ENCODE results near the gene LNX2.
A peak's percentile ranks its signal among the peaks of the same experiment; 100 is the strongest.

The LNX2 gene

DNA sequence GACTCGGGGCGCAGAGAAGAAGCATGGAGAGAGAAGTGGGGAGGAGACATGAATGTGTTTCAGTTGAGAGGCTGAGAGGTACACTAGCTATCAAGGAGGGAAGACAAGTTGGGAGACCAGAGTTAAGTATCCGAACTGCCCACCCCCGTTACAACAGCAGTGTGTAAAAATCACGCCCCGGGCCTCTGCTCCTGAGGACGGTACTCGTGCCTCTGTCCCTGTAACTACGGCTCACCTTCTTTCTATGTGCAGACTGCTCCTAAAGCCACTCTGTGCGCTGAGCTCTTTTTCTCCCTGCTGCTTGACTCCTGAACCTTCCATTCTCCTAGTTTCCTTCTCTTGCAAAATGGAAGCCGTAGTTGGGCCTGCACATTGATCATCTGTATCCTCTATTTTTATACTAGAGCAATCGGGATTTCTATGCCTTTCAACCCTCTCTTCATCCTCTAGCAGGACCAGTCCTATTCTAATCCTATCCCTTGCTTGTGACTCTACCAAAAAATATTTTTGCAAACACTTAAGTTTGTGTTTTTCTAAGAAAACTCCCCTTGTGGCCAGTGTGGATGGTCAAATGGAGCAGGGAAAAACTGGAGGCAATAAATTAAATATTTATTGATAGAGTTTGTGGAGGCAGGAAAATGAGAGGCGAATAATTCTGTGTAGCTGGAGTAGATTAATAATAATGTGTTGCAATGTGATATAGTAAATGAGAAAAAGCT lies 1.9 kb upstream of the LNX2 start:
- TF ChIP-seq, protein P1, sequence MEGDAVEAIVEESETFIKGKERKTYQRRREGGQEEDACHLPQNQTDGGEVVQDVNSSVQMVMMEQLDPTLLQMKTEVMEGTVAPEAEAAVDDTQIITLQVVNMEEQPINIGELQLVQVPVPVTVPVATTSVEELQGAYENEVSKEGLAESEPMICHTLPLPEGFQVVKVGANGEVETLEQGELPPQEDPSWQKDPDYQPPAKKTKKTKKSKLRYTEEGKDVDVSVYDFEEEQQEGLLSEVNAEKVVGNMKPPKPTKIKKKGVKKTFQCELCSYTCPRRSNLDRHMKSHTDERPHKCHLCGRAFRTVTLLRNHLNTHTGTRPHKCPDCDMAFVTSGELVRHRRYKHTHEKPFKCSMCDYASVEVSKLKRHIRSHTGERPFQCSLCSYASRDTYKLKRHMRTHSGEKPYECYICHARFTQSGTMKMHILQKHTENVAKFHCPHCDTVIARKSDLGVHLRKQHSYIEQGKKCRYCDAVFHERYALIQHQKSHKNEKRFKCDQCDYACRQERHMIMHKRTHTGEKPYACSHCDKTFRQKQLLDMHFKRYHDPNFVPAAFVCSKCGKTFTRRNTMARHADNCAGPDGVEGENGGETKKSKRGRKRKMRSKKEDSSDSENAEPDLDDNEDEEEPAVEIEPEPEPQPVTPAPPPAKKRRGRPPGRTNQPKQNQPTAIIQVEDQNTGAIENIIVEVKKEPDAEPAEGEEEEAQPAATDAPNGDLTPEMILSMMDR (IDR thresholded peaks at IDR 0.05; ENCODE audit: low read depth, low read length): peak; percentile 24
- DNase-seq (ENCODE audit: extremely low read depth, low read depth): no peak

DNA sequence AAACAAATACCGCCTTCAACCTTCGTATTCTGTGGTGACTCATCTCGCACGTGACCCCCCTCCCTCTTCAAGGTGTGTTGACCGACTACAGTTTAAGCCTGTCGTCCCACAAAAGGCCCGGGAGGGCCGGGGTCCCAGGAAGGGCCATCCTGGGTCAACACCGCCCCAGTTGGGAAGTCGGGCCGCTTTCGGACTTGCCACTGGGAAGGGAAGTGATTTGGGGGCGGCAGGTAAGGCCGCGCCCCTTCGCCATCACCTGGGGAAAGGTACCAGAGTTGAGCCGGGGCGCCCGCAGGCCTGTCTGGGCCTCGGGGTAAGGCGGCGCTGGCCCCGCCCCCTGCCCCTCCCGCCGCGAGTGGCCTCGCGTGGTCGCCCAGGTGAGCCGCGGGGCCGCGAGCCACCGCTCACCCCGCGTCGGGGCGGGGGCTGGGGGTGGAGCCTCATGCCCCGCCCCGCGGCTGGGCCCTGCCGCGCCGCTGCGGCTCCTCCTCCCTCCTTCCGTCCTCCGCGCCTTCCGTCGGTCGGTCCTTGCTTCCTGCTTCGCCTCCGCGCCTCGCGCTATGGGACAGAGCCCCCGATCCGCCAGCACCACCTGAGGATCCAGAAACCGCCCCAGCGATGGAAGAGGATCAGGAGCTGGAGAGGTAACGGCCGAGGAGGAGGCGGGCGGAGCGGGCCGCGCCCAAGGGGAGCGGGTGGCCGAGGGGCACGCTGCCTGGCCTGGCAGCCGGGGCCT lies 1.2 kb upstream of the LNX2 start, which contains the start of gene POLR1D:
POLR1D (plus strand) TSS at position 527 of the 736 bp plus-strand sequence; CDS start at position 619, 92 bp downstream.
- TF ChIP-seq, protein P1 (IDR thresholded peaks at IDR 0.05; ENCODE audit: low read depth, low read length): no peak
- no peak for DNase-seq (ENCODE audit: extremely low read depth, low read depth)

DNA sequence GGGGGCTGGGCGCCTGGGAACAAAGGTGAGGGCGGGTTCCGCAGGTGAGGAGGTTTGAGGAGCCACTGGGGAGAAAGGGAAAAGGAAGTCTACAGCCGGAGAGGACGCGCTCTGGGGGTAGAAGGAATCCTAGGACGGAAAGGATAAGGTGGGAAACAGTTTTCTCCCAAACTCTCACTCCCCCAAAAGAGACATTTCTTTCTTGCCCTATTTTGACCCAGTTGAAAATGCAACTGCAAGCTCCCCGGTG lies 712 bp upstream of the LNX2 start:
- DNase-seq (ENCODE audit: extremely low read depth, low read depth): no peak

DNA sequence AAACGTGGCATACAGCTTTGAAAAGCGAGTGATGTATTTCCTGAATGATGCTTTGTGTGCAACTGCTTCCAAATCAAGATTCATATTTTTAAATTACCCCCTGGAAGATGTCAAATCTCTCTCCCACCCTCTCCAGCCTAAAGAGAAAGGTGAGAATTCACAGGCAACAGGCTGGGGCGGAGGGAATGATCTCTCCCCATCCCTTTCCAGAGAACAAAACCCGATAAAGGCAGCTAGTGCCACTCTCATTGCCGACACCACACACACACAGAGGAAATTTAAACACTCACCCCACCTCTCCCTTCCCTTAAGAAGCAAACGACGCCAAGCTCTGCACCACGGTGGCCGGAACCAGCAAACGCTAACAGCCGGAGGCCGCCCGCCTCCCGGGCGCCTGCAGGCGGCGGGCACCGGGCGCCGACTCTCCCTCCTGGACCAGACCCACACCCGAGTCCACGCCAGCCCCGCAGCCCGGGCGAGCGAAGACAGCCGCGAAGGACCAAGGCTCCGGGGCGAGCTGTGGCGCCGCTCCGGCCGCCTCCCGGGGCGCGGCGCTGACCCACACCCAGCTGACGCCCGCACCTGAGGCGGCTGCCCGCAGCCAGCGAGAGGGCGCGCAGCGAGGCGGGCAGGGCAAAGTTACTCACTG lies 477 bp downstream of the LNX2 start:
- TF ChIP-seq, protein P1 (IDR thresholded peaks at IDR 0.05; ENCODE audit: low read depth, low read length): peak; percentile 23
- DNase-seq (ENCODE audit: extremely low read depth, low read depth): no peak

More for the DNA sequence above, 712 bp upstream of the LNX2 start:
- TF ChIP-seq, protein P1 (IDR thresholded peaks at IDR 0.05; ENCODE audit: low read depth, low read length): no peak

DNA sequence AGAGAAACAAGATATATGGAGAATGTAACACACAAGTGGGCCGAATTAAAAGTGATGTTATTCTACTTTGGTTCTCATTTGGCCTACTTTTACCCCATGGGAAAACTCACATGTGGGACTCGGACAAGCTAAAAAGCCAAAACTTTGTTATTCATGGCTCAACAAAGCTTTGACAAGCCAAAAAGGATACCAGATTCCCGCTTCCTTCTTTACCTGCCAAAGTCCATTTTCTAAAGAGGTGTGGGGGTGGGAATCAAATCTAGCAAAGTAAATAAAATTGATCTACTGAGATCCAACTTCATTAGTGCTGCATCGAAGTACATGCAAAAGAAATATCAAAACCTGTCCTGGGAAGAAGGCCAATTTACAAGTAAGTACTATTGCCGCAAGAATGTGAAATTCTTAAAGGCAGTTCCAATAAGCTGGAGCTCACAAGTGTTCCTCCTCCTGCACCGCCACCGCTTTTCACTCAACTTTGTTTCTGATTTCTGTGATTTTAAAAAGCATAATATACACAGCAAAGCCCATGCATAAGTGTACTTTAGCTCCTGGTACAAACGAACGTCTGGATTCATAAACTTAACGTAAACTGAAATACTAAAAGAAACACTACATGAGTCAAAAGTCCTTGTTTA lies 1.1 kb downstream of the LNX2 start:
- TF ChIP-seq, protein P1 (IDR thresholded peaks at IDR 0.05; ENCODE audit: low read depth, low read length): no peak
- no peak for DNase-seq (ENCODE audit: extremely low read depth, low read depth)

DNA sequence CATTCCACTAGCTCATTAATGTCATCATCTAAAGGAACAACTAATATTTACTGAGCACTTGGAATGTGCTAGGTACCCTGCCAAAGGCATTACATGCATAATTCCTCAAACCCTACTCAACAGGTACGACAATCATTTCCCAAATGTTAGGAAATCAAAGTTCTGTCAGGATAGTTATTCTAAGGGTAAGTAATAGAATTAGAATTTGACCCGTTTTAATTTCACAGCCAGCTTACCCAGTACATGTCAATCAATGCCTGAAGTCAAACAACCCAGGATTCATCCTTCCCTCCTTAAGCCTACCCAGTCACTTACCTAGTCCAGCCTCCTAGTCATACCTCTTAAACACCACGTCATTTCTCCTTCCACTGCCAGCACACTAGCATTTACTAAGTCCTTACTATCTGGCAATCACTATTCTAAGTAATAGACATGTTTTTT lies 2.4 kb downstream of the LNX2 start:
- no peak for DNase-seq (ENCODE audit: extremely low read depth, low read depth)
- TF ChIP-seq, protein P1 (IDR thresholded peaks at IDR 0.05; ENCODE audit: low read depth, low read length): no peak

Measured in AG09319 (cell line).